Epithelial cell of proximal tubule (primary cell): ENCODE results near the gene ZBTB40. TPM values are rescaled to one million over a fixed set of nuclear protein-coding genes. Genes with fewer than 3 reads are reported as not detected.

Experiments used
- DNase-seq: peaks from one replicate; pipeline ENCODE4 v3.0.0-alpha.2; 2011; ENCODE audit warnings: low read depth
- H3K4me3 ChIP-seq: 2 replicates; pipeline ENCODE4 v1.5.1; 2011; ENCODE audit warnings: low read depth, mild to moderate bottlenecking, low read length
- CTCF ChIP-seq: conservative IDR thresholded peaks from 2 replicates; pipeline ENCODE4 v1.5.1; 2012; ENCODE audit warnings: low read depth, mild to moderate bottlenecking, low read length
- total RNA-seq: library from RNA; depleted of rRNA; stranded (reverse); fragments of >200 nt; gene quantifications from 2 replicates; pipeline ENCODE4 v1.2.3, GENCODE V29; 2015

ZBTB40 gene
- total RNA-seq, 1 donor from 2014 or later = 6.9 TPM

- no peak for DNase-seq
- TF ChIP-seq CTCF = no peak
- H3K4me3 ChIP-seq = no peak overlapping the region
Measured at GRCh38 chr1:22465015-22465565, 13.4 kb downstream of the ZBTB40 start.

- H3K4me3 ChIP-seq = no peak overlapping the region
- no peak for DNase-seq
- TF ChIP-seq CTCF = no peak
Measured at GRCh38 chr1:22465671-22466070, 14.0 kb downstream of the ZBTB40 start.

GRCh38 chr1:22470227-22470626 lies 18.6 kb downstream of the ZBTB40 start:
- DNase-seq = no peak
- no peak for TF ChIP-seq CTCF
- H3K4me3 ChIP-seq = no peak overlapping the region

- DNase-seq = no peak
- no peak for TF ChIP-seq CTCF
- H3K4me3 ChIP-seq = no peak overlapping the region
Measured at GRCh38 chr1:22471078-22471477, 19.4 kb downstream of the ZBTB40 start.

GRCh38 chr1:22471610-22472009 lies 20.0 kb downstream of the ZBTB40 start:
- H3K4me3 ChIP-seq = no peak overlapping the region
- no peak for TF ChIP-seq CTCF
- no peak for DNase-seq

- DNase-seq = no peak
- TF ChIP-seq CTCF = no peak
- H3K4me3 ChIP-seq = no peak overlapping the region
Measured at GRCh38 chr1:22472596-22472995, 20.9 kb downstream of the ZBTB40 start.

GRCh38 chr1:22473952-22474351 lies 22.3 kb downstream of the ZBTB40 start:
- no peak for TF ChIP-seq CTCF
- H3K4me3 ChIP-seq = no peak overlapping the region
- DNase-seq = no peak
